Cardiac muscle cell (in vitro differentiated cells and primary cell): ENCODE results near the gene FGFR2. TPM values are rescaled to one million over a fixed set of nuclear protein-coding genes. Genes with fewer than 3 reads are reported as not detected.

Experiments used
- DNase-seq, 2 donors: peaks; one replicate each; pipeline versions ENCODE4 v3.0.0 to v3.0.0-alpha.2; 2010 to 2017; ENCODE audit warnings: low read depth in 1 of 2, low spot score in 1 of 2
- H3K27ac ChIP-seq: fragments of 200-600 bp; sonication (generic); 2 replicates; pipeline ENCODE4 v1.5.1; 2016
- H3K27me3 ChIP-seq: fragments of 200-600 bp; sonication (generic); 2 replicates; pipeline ENCODE4 v1.6.0; 2016; ENCODE audit warnings: control low read depth
- H3K36me3 ChIP-seq: fragments of 200-600 bp; sonication (generic); 2 replicates; pipeline ENCODE4 v1.5.1; 2016; ENCODE audit warnings: control low read depth
- H3K4me1 ChIP-seq: fragments of 200-600 bp; sonication (generic); 2 replicates; pipeline ENCODE4 v1.8.1; 2017; ENCODE audit warnings: low read depth, mild to moderate bottlenecking, mixed run types
- H3K4me3 ChIP-seq: fragments of 200-600 bp; sonication (generic); 2 replicates; pipeline ENCODE4 v1.5.1; 2016; ENCODE audit warnings: mild to moderate bottlenecking
- H3K9me3 ChIP-seq: fragments of 200-600 bp; sonication (generic); 2 replicates; pipeline ENCODE4 v1.5.1; 2017; ENCODE audit warnings: low read depth, mild to moderate bottlenecking, control low read depth
- CTCF ChIP-seq: IDR thresholded peaks from 2 replicates; pipeline ENCODE4 v1.5.1; 2012; ENCODE audit warnings: low read depth, mild to moderate bottlenecking, low read length
- polyA plus RNA-seq: library from polyadenylated mRNA; unstranded; fragments of >200 nt; fragmentation: Nextera tagmentation; extraction: Ambion mirVana; gene quantifications from 2 replicates; pipeline ENCODE4 v1.2.1, GENCODE V29; 2016
- total RNA-seq: library from RNA; depleted of rRNA; stranded (reverse); fragments of >200 nt; gene quantifications from 2 replicates; pipeline ENCODE4 v1.2.3, GENCODE V29; 2016

FGFR2 gene
- total and polyA plus RNA-seq, 2 experiments from 2014 or later = 47.5 to 50.6 TPM

- no peaks in the 10 kb centered on the region for H3K9me3 ChIP-seq
- H3K27me3 ChIP-seq = no peaks in the 10 kb centered on the region
- no peak overlapping the region for H3K27ac ChIP-seq
- TF ChIP-seq CTCF = no peak
- DNase-seq = no peak
- no peak overlapping the region for H3K4me3 ChIP-seq
- H3K36me3 ChIP-seq = no peaks in the 10 kb centered on the region
- peaks cover 4% of the 10 kb centered on the region for H3K4me1 ChIP-seq
These were observed 78.2 kb downstream of the FGFR2 start for GRCh38 chr10:121519901-121520493.

DNA sequence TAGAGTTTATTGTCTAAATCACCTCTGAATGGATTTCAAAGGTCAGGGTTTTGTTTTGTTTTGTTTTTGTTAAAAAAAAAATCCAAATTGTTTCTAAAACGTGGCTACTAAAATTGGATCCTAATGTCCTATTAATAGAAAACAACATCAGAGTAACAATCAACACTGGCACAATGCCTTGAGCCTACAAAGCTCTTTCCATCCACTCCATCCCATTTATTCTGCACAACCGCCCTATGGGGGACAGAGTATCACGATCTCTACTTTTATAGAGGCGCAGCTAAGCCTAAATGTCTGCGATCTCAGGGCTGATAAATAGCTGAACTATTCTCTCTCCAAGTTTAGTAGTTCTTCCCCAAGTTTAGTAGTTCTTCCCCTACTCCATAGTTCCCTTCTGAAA, 78.8 kb downstream of the FGFR2 start:
- DNase-seq = no peak
- no peak for TF ChIP-seq CTCF
- H3K4me1 ChIP-seq = no peaks in the 10 kb centered on the region
- H3K4me3 ChIP-seq = no peak overlapping the region
- peaks cover 1% of the 10 kb centered on the region for H3K36me3 ChIP-seq
- no peak overlapping the region for H3K27ac ChIP-seq
- H3K27me3 ChIP-seq = no peaks in the 10 kb centered on the region
- H3K9me3 ChIP-seq = no peaks in the 10 kb centered on the region

DNA sequence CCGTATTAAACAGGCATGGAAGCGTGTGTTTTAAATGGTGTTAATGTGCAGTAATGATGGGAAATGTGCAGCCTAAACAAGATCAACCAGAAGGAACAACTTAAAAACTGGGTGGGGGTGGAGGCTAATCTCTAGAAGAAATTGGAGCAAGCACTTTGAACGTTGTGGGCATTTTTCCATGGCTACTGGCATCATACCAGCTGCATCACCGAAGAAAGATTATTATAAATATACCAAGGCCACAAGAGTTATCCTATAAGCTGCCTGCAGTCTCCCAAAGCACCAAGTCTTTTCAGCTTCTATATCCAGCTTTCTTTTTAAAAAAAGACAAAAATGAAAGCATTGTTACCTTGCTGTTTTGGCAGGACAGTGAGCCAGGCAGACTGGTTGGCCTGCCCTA, 79.9 kb downstream of the FGFR2 start:
- Histone ChIP-seq H3K4me1 (peaks cover 5% of the 10 kb centered on the region), H3K36me3 (peaks cover 2% of the 10 kb centered on the region), H3K27me3 (no peaks in the 10 kb centered on the region), H3K27ac (no peak overlapping the region), H3K4me3 (no peak overlapping the region), H3K9me3 (no peaks in the 10 kb centered on the region)
- no peak for TF ChIP-seq CTCF
- no peak for DNase-seq

- no peak overlapping the region for H3K27ac ChIP-seq
- no peak overlapping the region for H3K4me3 ChIP-seq
These were observed 82.0 kb downstream of the FGFR2 start for GRCh38 chr10:121516093-121516865.

GRCh38 chr10:121514141-121514865, 83.9 kb downstream of the FGFR2 start:
- no peak for TF ChIP-seq CTCF
- Histone ChIP-seq H3K4me3 (no peak overlapping the region), H3K4me1 (peaks cover 7% of the 10 kb centered on the region), H3K36me3 (peaks cover 2% of the 10 kb centered on the region), H3K9me3 (no peaks in the 10 kb centered on the region), H3K27me3 (no peaks in the 10 kb centered on the region), H3K27ac (peak overlapping the region; percentile 12)
- no peak for DNase-seq

More at GRCh38 chr10:121516093-121516865, 82.0 kb downstream of the FGFR2 start:
- no peak for DNase-seq
- TF ChIP-seq CTCF = no peak
- H3K4me1 ChIP-seq = peaks cover 7% of the 10 kb centered on the region
- H3K36me3 ChIP-seq = peaks cover 2% of the 10 kb centered on the region
- no peaks in the 10 kb centered on the region for H3K9me3 ChIP-seq
- no peaks in the 10 kb centered on the region for H3K27me3 ChIP-seq
